NCI-H748 (cell line): Measurements from ENCODE around the gene EGFLAM.
A peak's percentile ranks its signal among the peaks of the same experiment; 100 is the strongest.

Source experiments
- DNase-seq: peaks from one replicate; lab custom pipeline; 2025; ENCODE audit not compliant: unreplicated experiment; lab: John Stamatoyannopoulos, UW

The EGFLAM gene

DNA sequence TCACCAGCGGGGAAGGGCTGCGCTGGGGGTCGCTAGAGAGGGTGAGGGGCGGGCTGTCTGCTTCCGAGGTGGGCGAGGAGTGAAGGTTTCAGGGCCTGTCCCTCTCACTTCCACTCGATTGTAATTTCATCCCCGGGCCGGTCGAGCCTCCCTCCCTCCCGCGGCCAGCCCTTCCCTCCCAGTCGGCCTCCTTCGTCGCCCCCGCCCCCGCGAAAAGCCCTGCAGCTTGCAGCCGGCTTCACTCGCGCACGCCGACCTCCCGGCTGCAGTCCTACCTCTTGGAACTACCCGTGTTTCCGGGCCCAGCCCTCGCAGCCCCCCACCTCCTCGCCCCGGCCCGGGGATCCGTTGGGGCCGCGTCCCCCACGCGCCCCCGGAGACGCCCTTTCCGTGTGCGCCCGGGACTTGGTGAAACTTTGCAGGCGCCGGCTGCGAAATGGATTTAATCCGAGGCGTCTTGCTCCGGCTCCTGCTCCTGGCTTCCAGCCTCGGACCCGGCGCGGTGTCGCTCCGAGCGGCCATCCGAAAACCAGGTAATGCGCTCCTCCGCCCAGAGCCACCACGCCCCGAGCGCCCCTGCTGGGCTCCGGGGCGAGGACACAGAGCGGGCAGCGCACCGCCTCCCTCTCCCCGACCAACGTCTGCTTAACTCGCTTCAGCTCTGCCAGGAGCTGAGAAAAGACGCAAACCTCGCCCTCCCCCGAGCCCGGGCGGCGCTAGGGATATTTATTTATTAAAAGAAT is at the start of gene EGFLAM:
EGFLAM (plus strand) TSS at position 241 of the 743 bp plus-strand sequence; CDS start at position 437, 196 bp downstream.
- peak; percentile 86 for DNase-seq

DNA sequence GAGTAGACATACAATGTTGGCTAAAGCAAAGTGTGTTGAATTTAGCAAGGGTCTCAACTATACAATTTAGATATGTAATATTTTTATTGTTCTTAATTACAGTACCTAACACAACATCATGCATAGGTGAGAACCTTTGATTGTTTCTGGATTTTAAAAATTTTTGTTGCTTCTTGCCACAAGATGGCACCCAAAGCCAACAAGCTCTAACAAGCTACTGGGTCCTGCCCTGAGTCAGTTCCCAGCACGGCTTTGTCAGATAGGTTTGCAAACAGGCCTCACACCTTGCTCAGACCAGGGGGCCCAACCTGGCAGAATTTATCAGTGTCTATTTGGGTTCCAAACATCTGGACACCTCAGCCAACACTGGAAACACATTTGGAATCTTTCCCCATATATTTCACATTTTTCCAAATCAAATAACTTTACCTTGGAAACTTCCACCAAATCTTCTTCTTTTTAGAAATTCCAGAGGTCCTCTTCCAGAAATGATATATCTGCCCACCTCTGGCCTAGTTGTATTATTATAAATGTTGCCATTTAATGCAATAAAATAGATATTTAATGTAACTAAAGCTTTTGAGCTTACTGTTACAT is 49.5 kb upstream of the EGFLAM start:
- peak; percentile 73 for DNase-seq

DNA sequence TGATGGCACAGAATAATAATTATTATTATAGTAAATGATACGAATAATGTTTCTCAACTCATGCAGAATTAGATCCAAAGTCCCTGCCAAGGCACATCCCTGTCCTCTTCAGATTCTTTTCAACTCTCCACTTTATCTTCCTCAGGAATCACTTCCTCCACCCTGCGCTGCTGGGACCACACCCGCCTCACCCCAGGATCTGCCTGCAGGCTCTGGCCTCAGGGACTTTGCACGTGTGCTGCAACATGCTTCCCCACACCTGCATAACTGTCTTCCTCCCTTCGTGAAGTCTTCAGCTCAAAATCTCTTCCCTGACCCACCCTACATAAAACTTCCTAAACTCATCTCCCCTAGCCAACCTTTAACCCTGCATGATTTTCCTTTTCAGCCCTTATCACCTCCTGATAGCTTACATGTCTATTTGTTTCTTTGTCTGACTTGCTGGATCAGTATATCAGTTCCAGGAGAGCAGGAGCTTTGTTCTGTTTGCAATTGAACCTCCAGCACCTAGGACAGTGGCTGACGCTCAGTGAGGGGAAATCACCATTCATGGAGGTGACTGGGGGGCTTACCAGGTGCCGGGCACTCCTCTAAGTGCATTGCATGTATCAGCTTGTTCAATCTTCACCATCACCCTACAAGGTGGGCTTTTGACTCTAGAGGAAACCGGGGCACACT is 47.5 kb upstream of the EGFLAM start:
- no peak for DNase-seq

DNA sequence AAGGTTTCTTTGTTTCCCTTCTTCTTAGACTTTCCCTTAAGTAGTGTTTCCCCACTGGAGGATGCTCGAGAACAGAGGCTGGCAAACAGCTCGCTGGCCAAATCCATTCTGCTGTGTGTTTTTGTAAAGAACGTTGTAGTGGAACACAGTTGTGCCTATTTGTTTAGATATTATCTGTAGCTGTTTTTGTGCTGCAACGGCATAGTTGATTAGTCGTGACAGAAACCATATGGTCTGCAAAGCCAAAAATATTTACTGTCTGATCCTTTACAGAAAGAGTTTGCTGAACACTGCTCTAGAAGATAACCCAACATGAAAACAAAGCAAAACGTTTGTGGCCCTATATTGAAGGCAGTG is 47.0 kb upstream of the EGFLAM start:
- no peak for DNase-seq

DNA sequence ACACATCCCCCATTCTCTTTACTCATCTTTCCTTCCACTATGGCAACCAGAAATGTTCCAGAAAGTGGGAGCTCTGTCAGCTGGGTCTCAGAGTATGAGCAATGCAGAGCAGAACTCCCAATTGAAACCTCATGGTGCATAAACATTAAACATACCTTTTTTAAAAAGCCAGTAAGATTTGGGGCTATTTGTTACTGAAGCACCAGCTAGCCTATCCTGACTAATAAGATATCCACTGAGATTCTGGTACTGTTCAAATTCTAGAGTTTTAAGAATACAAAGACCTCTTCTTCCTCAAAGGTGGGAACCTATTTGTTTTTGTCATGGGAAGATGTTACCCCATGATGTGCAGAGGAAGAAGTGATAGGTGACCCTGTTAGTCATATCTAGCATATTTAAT is 46.1 kb upstream of the EGFLAM start:
- no peak for DNase-seq

DNA sequence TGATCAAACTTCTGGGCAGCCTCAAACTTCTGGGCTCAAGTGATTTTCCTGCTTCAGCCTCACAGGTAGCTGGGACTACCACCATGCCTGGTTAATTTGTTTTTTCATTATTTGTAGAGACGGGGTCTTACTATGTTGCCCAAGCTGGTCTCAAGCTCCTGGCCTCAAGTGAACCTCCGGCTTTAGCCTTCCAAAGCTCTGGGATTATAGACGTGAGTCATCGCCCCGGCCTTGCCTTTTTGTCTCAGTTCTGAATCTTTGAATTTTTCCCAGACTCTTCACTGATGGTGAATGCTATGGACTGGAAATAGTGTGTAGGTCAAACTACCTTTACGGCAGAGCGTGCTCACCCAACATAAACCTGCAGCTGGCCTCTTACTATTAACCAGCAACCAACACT is 32.3 kb upstream of the EGFLAM start:
- DNase-seq: no peak

DNA sequence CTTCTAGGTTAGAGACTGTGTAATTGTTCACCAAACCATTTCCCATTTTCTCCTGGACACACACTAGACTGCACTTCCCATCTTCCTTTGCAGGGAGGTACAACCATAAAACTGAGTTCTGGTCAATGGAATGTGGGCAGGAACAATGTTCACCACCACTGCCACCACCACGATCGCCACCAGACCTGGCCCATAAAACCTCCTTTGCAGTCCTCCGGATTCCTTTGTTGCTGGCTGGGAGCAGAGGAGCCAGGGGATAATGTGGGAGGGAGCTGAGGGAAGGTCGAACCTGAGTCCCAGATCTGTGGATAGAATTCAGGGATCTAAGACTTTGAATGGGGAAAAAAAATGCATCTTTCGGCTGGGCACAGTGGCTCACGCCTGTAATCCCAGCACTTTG is 29.4 kb upstream of the EGFLAM start:
- no peak for DNase-seq

DNA sequence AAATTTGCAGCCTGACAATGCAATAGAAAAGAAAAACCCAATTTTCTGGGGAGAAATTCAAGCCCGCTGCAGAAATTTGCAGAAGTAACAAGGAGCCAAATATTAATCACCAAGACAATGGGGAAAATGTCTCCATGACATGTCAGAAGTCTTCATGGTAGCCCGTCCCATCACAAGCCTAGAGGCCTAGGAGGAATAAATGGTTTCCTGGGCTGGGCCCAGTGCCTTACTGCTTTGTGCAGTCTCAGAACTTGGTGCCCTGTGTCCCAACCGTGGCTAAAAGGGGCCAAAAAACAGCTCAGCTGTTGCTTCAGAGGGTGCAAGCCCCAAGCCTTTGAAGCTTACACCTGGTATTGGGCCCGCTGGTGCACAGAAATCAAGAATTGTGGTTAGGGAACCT is 23.6 kb upstream of the EGFLAM start:
- DNase-seq: no peak

DNA sequence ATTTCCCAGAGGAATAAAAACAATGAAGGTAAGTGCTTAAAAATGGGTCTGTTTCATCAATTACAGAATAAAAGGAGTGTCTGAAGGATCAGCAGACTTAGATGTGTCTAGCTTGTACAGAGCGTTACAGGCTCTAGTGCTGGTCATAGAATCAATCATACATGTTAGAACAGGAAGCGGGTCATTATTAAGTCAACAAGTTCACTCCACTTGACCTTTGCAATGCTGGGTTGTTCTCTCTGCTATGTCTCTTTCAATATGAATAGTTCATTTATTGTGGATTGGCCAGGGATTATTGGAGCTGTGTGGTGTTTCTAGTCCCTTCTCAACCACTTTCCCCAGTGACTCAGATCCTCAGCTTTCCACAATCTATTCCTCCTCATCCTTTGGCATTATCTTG is 20.7 kb upstream of the EGFLAM start:
- peak; percentile 32 for DNase-seq

DNA sequence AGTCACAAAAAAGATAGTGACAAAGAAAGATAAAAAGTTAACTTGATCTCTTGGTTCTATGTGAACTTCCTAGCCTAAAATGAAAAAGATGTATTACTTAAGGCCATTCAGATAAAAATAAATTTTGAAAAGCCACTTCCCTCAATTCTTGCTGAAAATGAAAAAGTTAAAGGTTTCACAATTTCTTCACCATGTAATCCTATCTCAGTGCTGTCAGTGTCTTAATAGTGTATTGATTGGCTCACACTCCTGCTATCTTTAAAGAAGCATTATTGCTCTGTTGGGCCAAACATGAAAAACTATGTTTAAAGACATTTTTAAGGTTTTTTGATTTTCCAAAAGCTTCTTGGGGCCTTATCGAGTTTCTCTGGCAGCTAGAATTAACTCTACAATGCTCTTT is 18.1 kb upstream of the EGFLAM start:
- DNase-seq: no peak

DNA sequence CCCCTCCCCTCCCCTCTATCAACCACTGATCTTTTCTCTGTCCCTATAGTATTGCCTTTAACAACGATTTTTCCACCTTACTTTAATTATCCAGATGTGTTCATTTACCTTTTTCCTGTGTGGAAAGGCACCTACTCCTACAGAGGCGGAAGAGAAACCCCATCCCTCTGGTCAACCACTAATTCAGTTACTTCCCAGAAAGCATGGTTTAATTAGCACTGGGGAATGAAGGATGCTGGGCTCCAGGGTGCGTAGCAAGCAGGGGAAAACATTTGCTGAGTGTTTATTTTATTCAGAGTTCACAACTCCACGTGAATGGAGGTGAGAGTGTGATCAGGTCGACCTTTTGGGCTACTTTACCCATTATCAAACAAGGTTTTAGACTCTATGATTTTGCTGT is 16.7 kb upstream of the EGFLAM start:
- no peak for DNase-seq

DNA sequence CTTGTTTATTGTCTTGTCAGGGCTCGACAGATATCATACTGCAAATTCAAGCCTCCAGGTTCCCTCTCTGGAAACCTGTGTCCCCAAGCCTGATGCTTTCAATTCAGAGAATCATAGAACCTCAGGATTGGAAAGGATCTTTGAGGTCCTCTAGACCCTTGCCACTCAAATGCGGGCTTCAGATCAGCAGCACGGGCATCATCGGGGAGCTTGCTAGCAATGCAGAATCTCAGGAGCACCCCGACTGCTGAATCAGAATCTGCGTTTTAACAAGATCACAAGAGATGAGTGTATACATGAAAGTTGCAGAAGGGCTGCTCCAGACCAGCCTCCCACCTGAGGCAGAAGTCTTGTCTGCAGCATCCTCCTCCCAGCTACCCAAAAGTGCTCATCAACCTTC is 13.1 kb upstream of the EGFLAM start:
- DNase-seq: no peak

DNA sequence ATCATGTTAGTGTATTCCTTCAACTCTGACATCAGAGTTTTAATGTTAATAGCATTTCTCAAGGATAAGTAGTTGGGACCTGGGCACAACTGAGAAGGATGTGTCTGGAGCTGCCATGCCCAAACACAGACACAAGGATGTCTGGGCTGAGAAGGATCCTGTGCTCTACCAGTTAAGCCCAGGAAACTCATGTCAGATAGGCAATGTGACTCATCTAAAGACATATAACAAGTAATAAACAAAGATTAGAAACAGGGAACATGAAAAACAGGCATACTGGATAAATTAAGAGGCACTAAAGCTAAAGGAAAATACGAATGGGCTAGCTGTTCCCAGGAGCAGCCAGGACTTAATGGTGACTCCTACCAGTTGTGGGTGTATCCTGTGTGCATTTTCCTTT is 9.1 kb upstream of the EGFLAM start:
- no peak for DNase-seq

DNA sequence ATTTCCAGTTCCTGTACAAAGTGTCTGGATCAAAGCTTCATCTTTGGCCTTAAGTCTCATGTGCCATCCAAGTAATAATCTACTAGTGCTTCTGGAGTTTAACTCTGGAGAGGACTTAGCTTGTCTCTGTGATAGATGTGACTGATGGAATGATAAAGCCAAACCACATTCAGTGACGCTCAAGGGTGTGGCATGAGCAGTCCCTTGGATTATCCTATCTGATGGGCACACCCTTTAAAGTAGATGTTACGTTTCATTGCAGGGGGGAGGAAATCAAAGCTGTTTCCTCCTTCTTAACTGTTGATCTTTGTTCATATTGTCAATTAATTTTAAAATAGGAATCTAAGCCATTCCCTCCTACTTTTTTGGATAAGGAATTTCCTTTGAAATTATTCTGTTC is 8.5 kb upstream of the EGFLAM start:
- DNase-seq: no peak

DNA sequence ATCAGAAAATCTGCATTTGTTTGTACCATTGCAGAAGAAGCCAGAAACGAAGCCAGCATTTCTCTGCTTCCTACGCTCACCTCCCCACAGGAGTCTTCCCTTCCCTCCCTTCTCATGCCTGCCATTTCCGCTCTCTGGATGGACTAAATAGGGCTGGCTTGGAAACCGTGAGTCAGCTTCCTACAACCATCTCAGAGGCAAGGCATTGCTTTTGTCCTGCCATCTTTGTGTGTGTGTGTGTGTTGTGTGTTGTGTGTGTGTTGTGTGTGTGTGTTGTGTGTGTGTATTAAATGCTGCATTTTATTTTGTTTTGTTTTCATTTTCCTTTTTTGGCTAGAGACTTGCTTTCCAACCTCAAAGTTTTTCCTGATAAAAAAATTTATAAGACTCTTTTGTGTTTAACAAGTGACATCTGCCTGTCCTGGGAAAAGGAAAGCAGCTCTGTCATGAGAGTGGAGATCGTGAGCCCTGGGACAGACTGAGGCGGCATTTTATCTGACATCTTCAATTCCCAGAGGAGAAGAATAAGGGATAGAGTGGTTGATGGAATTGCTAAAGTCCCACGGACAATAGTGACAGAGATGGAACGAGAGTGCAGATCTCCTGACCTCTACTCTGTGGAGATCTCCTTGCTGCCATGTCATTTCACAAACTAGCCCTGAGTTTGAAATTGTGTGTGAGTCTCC is 7.5 kb upstream of the EGFLAM start:
- DNase-seq: no peak

DNA sequence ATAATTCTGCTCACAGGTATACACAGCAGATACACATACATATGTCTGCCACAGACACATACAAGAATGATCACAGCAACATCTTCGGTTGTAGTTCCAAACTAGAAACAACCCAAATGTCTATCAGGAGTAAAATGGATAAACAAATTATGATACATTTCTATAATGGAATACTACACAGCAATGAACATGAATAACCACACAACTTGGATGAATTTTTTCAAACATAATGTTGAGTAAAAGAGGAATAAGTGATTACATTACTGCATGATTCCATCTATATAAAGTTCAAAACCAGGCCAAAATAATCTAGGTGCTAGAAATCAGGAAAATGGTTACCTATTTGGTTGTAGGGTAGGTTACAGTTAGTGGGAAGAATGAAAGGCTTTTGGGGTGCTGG is 4.6 kb upstream of the EGFLAM start:
- no peak for DNase-seq

DNA sequence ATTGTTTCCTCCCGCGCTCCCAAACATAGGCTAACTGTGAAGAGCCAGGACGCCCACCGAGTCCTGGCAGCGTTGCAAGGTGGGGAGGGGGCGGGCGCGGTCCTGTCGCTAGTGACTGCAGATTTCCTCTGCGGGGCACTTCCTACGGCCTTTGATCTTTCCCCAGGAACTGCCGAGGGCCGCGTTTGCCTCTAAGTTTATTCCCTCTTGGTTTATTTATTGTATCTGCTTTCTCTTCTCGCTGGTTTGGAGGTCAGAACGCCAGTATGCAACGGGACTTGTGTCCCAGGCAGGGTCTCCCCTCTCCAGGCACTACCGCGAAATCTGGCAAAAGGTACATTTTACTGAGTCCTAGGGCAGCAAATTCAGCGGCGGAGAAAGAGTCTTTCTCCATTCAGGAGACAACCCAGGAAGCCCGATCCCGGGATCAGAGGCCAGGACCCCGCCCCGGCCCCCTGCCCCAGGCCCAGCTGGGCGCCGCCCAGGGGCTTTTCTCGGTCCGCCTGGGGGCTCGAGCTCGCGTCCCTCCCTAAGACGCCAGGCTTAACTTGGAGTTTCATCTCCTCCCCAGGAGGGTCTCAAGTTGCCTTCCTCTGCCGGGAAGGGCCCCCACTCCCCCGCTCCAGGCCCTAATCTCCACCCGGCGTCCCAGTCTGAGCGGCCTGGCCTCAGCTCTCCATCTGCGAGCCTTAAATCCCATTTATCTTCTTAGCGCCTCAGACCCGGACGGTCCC is 884 bp upstream of the EGFLAM start:
- DNase-seq: no peak

DNA sequence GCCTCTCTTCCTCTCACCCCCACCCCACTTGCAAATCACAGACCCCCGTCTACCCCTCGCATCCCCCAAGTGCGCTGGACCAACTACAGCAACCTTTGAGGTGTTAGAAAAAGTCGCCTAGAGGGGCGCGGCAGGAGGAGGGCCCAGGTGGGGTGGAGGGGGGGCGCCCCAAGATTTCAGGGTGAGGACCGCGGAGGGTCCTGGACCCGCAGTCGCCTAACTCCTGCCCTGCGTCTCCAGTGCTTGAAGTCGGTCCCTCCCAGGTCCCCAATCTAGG is 379 bp upstream of the EGFLAM start:
- DNase-seq: no peak

DNA sequence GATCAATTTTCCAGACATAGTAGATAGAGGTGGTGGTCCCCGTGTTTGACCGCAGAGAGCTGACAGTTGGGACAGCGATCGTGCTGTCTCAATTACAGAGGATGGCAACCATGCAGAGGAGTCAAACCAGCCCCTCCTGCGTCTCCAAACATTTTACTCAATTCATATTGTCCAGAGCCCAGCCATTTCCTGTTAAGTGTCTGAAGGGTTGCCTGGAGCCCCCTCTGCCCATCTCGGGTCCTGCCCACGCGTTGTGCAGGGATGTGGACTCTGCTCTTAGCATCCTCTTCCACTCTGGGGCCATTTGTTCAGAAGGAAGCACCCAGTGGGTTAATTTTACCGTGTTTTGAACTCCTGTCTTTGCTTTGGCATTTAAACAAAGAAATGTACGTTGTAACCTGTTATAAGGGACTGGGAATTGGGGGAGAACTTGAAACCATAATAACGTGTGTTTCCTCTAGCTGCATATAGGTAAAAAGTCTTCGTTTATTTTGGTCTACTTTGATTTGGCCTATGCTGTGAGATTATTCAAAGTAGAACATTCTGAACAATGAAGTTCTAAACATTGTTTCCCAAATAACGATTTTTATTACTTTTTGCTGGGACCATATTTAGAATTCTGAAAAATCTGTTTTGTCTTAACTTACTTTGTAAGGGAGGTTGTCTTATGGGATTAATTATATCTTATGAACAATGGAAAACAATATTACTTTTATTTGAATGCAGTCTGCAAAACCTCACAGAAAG is 876 bp downstream of the EGFLAM start:
- peak; percentile 73 for DNase-seq

DNA sequence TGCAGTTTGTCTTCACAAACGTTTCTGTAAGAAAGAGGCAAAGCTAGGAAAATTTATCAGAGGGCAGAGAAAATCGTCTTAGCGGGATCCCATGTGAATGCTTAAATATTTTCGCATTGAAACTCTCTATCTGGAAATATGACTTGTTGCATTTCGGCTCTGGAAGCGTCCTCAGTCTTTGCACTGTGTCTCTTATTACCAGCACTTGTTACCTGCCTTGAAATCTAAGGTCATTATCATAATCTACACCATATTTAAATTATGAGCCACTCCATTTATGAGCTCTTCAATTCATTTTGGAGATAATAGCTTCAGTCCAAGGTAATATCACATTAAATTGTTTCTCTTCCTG is 1.4 kb downstream of the EGFLAM start:
- DNase-seq: no peak

DNA sequence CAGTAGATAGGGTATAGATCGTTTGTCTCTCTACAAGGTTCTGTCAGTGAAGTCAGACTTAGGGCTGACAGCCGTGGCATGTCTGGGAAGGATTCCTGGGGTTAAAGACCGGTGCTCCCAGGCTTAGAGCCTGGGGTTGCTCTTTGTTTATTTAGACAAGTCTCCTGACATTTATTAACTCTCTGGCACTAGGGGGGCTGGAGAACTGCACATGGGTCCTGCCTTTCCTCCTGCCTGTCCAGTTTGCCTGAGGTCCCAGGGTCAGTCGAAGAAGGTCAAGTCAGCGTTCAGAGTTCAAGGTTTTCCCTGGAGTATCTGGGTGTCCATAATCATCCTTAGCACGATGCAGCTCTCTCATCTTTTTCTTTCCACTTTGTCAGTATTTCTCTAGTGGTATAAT is 5.6 kb downstream of the EGFLAM start:
- DNase-seq: no peak
